CD4-positive, alpha-beta T cell (primary cell): ENCODE measurements around the gene NUB1. TPM values are rescaled to one million over a fixed set of nuclear protein-coding genes. Genes with fewer than 3 reads are reported as not detected.

ENCODE experiments used
- ATAC-seq: fragments of 200-7000 bp; cut with Tn5 transposase; one replicate; pipeline ENCODE4 v1.10.0; 2022; ENCODE audit warnings: mild to moderate bottlenecking; ENCODE audit not compliant: poor library complexity
- CTCF ChIA-PET: fragments of 350-600 bp; sonication (Branson Sonifier 250); formaldehyde crosslinking; loops from one replicate; lab custom pipeline; 2021; ENCODE audit warnings: antibody characterized with exemption, inconsistent platforms; lab: Charles Lee
- POLR2A ChIA-PET: fragments of 350-600 bp; sonication (Branson Sonifier 250); formaldehyde crosslinking; loops from one replicate; lab custom pipeline; 2021; ENCODE audit warnings: antibody characterized with exemption, inconsistent platforms; lab: Charles Lee
- DNase-seq, 14 experiments: peaks; one replicate each; pipeline ENCODE4 v3.0.0-alpha.2; 2013 to 2020; ENCODE audit warnings: mixed read lengths in 2 of 14
- H3K27ac ChIP-seq, 2 donors: one replicate each; pipeline versions ENCODE4 v1.5.1 to v1.7.0; 2013; ENCODE audit warnings: low read length in 2 of 2, low read depth in 1 of 2, mild to moderate bottlenecking in 1 of 2
- H3K27me3 ChIP-seq, 2 experiments: 1 replicate in 1 of 2; 2 replicates in 1 of 2; pipeline versions ENCODE4 v1.6.1 to v1.7.0; 2013; ENCODE audit warnings: low read length in 2 of 2, control low read depth in 1 of 2, mild to moderate bottlenecking in 1 of 2, moderate library complexity in 1 of 2; ENCODE audit not compliant: insufficient read depth in 2 of 2, control insufficient read depth in 1 of 2
- H3K36me3 ChIP-seq: one replicate; pipeline ENCODE4 v1.6.1; 2013; ENCODE audit warnings: low read length, control low read depth; ENCODE audit not compliant: insufficient read depth
- H3K4me1 ChIP-seq: one replicate; pipeline ENCODE4 v1.6.1; 2013; ENCODE audit warnings: low read length, control low read depth; ENCODE audit not compliant: insufficient read depth
- H3K4me3 ChIP-seq: one replicate; pipeline ENCODE4 v1.5.1; 2013; ENCODE audit warnings: mild to moderate bottlenecking, low read length, moderate library complexity
- H3K9me3 ChIP-seq, 2 experiments: 1 replicate in 1 of 2; 2 replicates in 1 of 2; pipeline versions ENCODE4 v1.6.1 to v1.7.0; 2013; ENCODE audit warnings: low read length in 2 of 2, mild to moderate bottlenecking in 2 of 2, control low read depth in 1 of 2, moderate library complexity in 1 of 2; ENCODE audit not compliant: control insufficient read depth in 1 of 2, insufficient read depth in 1 of 2
- H3K27ac Mint-ChIP-seq: one replicate; pipeline ENCODE4 v1.8.0; 2020; ENCODE audit warnings: mixed read lengths
- H3K27me3 Mint-ChIP-seq: one replicate; pipeline ENCODE4 v1.8.0; 2021; ENCODE audit warnings: mixed read lengths
- H3K36me3 Mint-ChIP-seq: one replicate; pipeline ENCODE4 v1.8.0; 2021; ENCODE audit warnings: low read depth, mixed read lengths
- H3K4me1 Mint-ChIP-seq: one replicate; pipeline ENCODE4 v1.8.0; 2021; ENCODE audit warnings: low read depth, mixed read lengths
- H3K4me3 Mint-ChIP-seq: one replicate; pipeline ENCODE4 v1.8.0; 2020; ENCODE audit warnings: mild to moderate bottlenecking, mixed read lengths
- H3K9me3 Mint-ChIP-seq: one replicate; pipeline ENCODE4 v1.8.0; 2020; ENCODE audit warnings: mixed read lengths
- intact Hi-C, 2 experiments: fragments of 100-400 bp; cut with DNase I in 1 of 2; cut with micrococcal nuclease in 1 of 2; formaldehyde crosslinking; loops; one replicate each; pipeline versions ENCODE4 v1.15.1 to v1.9.0; 2023 to 2025; cut with DNase I, micrococcal nuclease
- total RNA-seq, 174 experiments: library from RNA in 2 of 174; stranded (reverse) in 2 of 174; gene quantifications; one replicate each; pipeline ENCODE4 v1.2.3 and lab custom pipeline; 2021 to 2026
- TF ChIP-seq, protein P1 (sequence below): fragments of 200-600 bp; IDR thresholded peaks from one replicate; pipeline ENCODE4 v1.8.0; 2022; ENCODE audit warnings: antibody characterized with exemption, mild to moderate bottlenecking

Gene NUB1
- total RNA-seq, 2 experiments from 2014 or later = 86.0 to 90.4 TPM

DNA sequence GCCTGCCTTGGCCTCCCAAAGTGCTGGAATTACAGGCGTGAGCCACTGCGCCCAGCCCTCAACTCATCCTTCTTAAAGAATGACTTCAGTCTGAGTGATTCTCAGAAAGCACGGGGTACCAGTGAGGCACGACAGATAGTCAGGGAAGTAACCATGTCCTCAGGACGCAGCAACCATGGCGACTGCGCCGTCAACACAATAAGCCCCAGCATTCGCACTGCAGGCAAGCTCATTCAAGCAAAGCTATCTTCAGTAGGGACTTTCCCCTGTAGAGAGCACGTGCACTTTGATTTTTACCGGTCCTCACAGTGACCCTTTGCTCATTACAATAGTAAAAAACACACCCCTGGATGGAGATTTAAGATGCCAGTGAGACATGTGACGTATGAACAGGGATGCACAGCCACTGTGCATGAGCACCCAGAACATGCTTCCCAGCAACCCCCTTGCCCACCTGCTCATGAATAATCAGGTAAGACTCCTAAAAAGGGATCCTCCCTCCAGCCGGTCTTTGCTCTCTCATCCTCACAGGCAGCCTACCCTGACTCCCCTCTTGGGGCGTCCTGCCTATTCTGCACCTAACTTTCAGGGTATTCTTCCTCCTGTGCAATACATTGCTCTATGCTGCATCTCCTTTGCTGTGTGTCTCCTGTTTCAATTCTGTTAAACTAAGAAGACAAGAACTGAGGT lies 59.2 kb downstream of the NUB1 start:
- Histone ChIP-seq H3K4me1 (peaks cover 57% of the 10 kb centered on the region), H3K27ac (no peak overlapping the region), H3K9me3 (peaks cover 5 to 12% of the 10 kb centered on the region in 2 experiments), H3K27me3 (no peaks in the 10 kb centered on the region), H3K4me3 (no peak overlapping the region), H3K36me3 (no peaks in the 10 kb centered on the region)
- TF ChIP-seq, protein P1, sequence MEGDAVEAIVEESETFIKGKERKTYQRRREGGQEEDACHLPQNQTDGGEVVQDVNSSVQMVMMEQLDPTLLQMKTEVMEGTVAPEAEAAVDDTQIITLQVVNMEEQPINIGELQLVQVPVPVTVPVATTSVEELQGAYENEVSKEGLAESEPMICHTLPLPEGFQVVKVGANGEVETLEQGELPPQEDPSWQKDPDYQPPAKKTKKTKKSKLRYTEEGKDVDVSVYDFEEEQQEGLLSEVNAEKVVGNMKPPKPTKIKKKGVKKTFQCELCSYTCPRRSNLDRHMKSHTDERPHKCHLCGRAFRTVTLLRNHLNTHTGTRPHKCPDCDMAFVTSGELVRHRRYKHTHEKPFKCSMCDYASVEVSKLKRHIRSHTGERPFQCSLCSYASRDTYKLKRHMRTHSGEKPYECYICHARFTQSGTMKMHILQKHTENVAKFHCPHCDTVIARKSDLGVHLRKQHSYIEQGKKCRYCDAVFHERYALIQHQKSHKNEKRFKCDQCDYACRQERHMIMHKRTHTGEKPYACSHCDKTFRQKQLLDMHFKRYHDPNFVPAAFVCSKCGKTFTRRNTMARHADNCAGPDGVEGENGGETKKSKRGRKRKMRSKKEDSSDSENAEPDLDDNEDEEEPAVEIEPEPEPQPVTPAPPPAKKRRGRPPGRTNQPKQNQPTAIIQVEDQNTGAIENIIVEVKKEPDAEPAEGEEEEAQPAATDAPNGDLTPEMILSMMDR = no peak
- H3K27me3 Mint-ChIP-seq = no peaks in the 10 kb centered on the region
- ATAC-seq = no peak
- H3K4me1 Mint-ChIP-seq = peaks cover 6% of the 10 kb centered on the region
- ChIA-PET POLR2A (no interaction called here), CTCF (no interaction called here)
- no peak overlapping the region for H3K27ac Mint-ChIP-seq
- H3K4me3 Mint-ChIP-seq = no peak overlapping the region
- DNase-seq = peak in 3 of 14 experiments; percentile 30 to 46 (median 42)
- intact Hi-C loops = no loop called here
- H3K9me3 Mint-ChIP-seq = no peaks in the 10 kb centered on the region
- H3K36me3 Mint-ChIP-seq = no peaks in the 10 kb centered on the region

- no peak overlapping the region for H3K4me3 ChIP-seq
- peaks cover 48% of the 10 kb centered on the region for H3K4me1 ChIP-seq
- Mint-ChIP-seq H3K27ac (no peak overlapping the region), H3K4me3 (no peak overlapping the region), H3K36me3 (no peaks in the 10 kb centered on the region), H3K4me1 (peaks cover 6% of the 10 kb centered on the region), H3K27me3 (peaks cover 3% of the 10 kb centered on the region), H3K9me3 (no peaks in the 10 kb centered on the region)
- intact Hi-C loops = loop anchor here in 1 of 2 experiments (2.0 kb wide), 1 partner anchor 27 kb away; no protein-coding TSS in a partner anchor
- TF ChIP-seq, protein P1 = no peak
- H3K36me3 ChIP-seq = no peaks in the 10 kb centered on the region
- H3K27ac ChIP-seq = no peak overlapping the region
- H3K27me3 ChIP-seq = no peaks in the 10 kb centered on the region
- POLR2A ChIA-PET = no interaction called here
- CTCF ChIA-PET = no interaction called here
- peaks cover 4 to 10% of the 10 kb centered on the region in 2 experiments for H3K9me3 ChIP-seq
- ATAC-seq (no peak), DNase-seq (no peak)
Measured at GRCh38 chr7:151402029-151402835, 60.6 kb downstream of the NUB1 start.

- ChIA-PET CTCF (no interaction called here), POLR2A (no interaction called here)
- Histone ChIP-seq H3K4me1 (peaks cover 50% of the 10 kb centered on the region), H3K9me3 (peaks cover 0 to 4% of the 10 kb centered on the region in 2 experiments), H3K27me3 (peaks cover 0 to 3% of the 10 kb centered on the region in 2 experiments), H3K36me3 (no peaks in the 10 kb centered on the region), H3K4me3 (no peak overlapping the region), H3K27ac (no peak overlapping the region)
- H3K27me3 Mint-ChIP-seq = peaks cover 6% of the 10 kb centered on the region
- no peak for ATAC-seq
- peaks cover 4% of the 10 kb centered on the region for H3K4me1 Mint-ChIP-seq
- peaks cover 2% of the 10 kb centered on the region for H3K36me3 Mint-ChIP-seq
- intact Hi-C loops = loop anchor here in 1 of 2 experiments (2.0 kb wide), 1 partner anchor 25 kb away; no protein-coding TSS in a partner anchor
- no peak overlapping the region for H3K27ac Mint-ChIP-seq
- no peak for DNase-seq
- TF ChIP-seq, protein P1 = no peak
- no peaks in the 10 kb centered on the region for H3K9me3 Mint-ChIP-seq
- H3K4me3 Mint-ChIP-seq = no peak overlapping the region
Measured at GRCh38 chr7:151403764-151404163, 62.2 kb downstream of the NUB1 start.
